ENCODE measurements around the gene ANKRD11.

DNA sequence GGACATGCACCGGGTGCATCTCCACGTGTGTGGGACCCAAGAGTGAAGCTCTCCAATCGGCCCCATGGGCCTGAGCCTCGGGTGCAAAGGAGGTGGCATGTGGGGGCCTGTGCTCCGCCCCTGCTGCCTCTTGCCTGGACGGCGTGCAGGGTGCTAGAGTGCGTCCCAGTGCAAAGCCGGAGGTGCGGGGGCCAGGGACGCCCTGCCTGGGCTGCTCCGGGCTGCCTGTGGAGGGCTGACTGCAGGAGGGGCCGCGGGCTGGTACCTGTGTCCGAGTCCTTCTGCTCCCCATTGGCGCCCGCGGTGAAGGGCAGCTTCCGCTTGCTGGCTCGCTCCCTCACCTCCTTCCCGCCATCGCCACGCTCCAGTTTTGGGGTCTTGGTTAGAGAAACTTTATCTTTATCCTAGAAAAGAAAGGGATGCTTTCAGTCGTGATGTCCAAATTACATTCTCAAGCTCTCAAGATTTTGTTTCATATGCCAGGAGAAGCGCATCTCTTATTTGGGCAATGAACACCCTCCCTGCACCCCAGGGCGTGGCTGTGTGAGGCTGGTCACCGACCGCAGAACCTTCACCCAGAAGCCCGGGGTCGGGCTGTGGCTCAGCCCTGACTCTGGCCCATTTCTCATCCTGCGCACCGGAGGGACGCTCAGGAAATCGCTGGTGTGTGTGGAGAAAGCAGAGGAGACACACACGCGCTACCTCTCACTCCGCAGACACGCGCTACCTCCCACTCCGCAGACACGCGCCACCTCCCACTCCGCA is 185.2 kb downstream of the ANKRD11 start:
- TF ChIP-seq RAD21 (IDR thresholded peaks at IDR 0.05; ENCODE audit: low read depth) (no peak), EZH2 (IDR thresholded peaks at IDR 0.05) (no peak)
- TF ChIP-seq, protein P1, sequence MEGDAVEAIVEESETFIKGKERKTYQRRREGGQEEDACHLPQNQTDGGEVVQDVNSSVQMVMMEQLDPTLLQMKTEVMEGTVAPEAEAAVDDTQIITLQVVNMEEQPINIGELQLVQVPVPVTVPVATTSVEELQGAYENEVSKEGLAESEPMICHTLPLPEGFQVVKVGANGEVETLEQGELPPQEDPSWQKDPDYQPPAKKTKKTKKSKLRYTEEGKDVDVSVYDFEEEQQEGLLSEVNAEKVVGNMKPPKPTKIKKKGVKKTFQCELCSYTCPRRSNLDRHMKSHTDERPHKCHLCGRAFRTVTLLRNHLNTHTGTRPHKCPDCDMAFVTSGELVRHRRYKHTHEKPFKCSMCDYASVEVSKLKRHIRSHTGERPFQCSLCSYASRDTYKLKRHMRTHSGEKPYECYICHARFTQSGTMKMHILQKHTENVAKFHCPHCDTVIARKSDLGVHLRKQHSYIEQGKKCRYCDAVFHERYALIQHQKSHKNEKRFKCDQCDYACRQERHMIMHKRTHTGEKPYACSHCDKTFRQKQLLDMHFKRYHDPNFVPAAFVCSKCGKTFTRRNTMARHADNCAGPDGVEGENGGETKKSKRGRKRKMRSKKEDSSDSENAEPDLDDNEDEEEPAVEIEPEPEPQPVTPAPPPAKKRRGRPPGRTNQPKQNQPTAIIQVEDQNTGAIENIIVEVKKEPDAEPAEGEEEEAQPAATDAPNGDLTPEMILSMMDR (IDR thresholded peaks at IDR 0.05 in 2 of 3, conservative IDR thresholded peaks at IDR 0.05 in 1 of 3; ENCODE audit: borderline replicate concordance in 1 of 3, insufficient read depth in 1 of 3, low read depth in 2 of 3, low read length in 2 of 3): no peak

Measured in HCT116 (cell line).